K562 (cell line): ENCODE data around the gene FXYD4. TPM values are rescaled to one million over a fixed set of nuclear protein-coding genes. Genes with fewer than 3 reads are reported as not detected.

ENCODE experiments used
- ATAC-seq: fragments of 200-7000 bp; cut with Tn5 transposase; 3 replicates; pipeline ENCODE4 v1.9.1; 2020; ENCODE audit warnings: moderate library complexity
- BruUV-seq: library from RNA; stranded (reverse); fragments of 400-500 nt; replicated peaks from 2 replicates; lab custom pipeline; 2021; lab: Mats Ljungman, UMichigan
- CTCF ChIA-PET: fragments of 300-600 bp; formaldehyde crosslinking; extraction: SDS; loops from one replicate; lab custom pipeline; 2021; ENCODE audit warnings: low intra/inter-chr PET ratio; lab: Yijun Ruan, JAX
- POLR2A ChIA-PET: fragments of 300-600, 350-650 bp; sonication (Branson Sonifier 250); formaldehyde crosslinking; extraction: SDS; loops from one replicate; lab custom pipeline; 2021; ENCODE audit warnings: antibody characterized with exemption, inconsistent platforms; lab: Yijun Ruan, JAX
- DNase-seq, 4 experiments: peaks; one replicate each; pipeline versions ENCODE4 v3.0.0 to v3.0.0-alpha.2; 2011 to 2018; ENCODE audit warnings: low spot score in 3 of 4, mixed read lengths in 3 of 4; ENCODE audit errors: extremely low read depth in 1 of 4
- FAIRE-seq: peaks from 2 replicates; lab custom pipeline; 2011; peaks lifted over from hg19 to GRCh38; lab: Jason Lieb, UNC
- H2AFZ ChIP-seq: 2 replicates; pipeline ENCODE4 v1.6.0; 2011; ENCODE audit warnings: low read depth, low read length, control low read depth, inconsistent platforms
- H3K27ac ChIP-seq: fragments of 200-600 bp; 3 replicates; pipeline ENCODE4 v1.8.0; 2011; ENCODE audit warnings: low read depth, mild to moderate bottlenecking, control low read depth, inconsistent platforms, low read length, moderate library complexity, mixed read lengths; ENCODE audit errors: extremely low read depth
- H3K27me3 ChIP-seq, 2 experiments: fragments of 300-600 bp in 1 of 2; 2 replicates in 1 of 2; 3 replicates in 1 of 2; pipeline versions ENCODE4 v1.6.0 to v1.8.0; 2011; ENCODE audit warnings: inconsistent platforms in 2 of 2, low read length in 2 of 2, mild to moderate bottlenecking in 1 of 2, mixed read lengths in 1 of 2, moderate library complexity in 1 of 2; ENCODE audit not compliant: control insufficient read depth in 2 of 2, insufficient read depth in 2 of 2
- H3K36me3 ChIP-seq: fragments of 300-600 bp; 3 replicates; pipeline ENCODE4 v1.8.0; 2011; ENCODE audit warnings: mild to moderate bottlenecking, low read length, inconsistent platforms; ENCODE audit not compliant: control insufficient read depth, insufficient read depth
- H3K4me1 ChIP-seq, 2 experiments: fragments of 200-600 bp in 1 of 2; replicated peaks in 1 of 2; 2 replicates in 1 of 2; 3 replicates in 1 of 2; pipeline versions ENCODE4 v1.5.1 to v1.8.0; 2011; ENCODE audit warnings: inconsistent platforms in 2 of 2, low read length in 2 of 2, mild to moderate bottlenecking in 1 of 2, mixed read lengths in 1 of 2, moderate library complexity in 1 of 2; ENCODE audit not compliant: control insufficient read depth in 2 of 2, insufficient read depth in 2 of 2
- H3K4me2 ChIP-seq: 2 replicates; pipeline ENCODE4 v1.6.1; 2011; ENCODE audit warnings: low read length, control low read depth, inconsistent platforms, mixed read lengths; ENCODE audit not compliant: insufficient read depth
- H3K4me3 ChIP-seq: fragments of 200-600 bp; sonication (generic), shearing (Covaris generic); 2 replicates; pipeline ENCODE4 v1.5.1; 2016; ENCODE audit warnings: control low read depth, inconsistent platforms
- H3K79me2 ChIP-seq: fragments of 200-600 bp; 3 replicates; pipeline ENCODE4 v1.8.0; 2011; ENCODE audit warnings: low read length, inconsistent platforms; ENCODE audit not compliant: control insufficient read depth, insufficient read depth
- H3K9ac ChIP-seq, 2 experiments: 2 replicates each; pipeline versions ENCODE4 v1.6.0 to v1.6.1; 2011; ENCODE audit warnings: low read depth in 2 of 2, low read length in 2 of 2, control low read depth in 1 of 2, inconsistent platforms in 1 of 2, mild to moderate bottlenecking in 1 of 2, mixed read lengths in 1 of 2; ENCODE audit not compliant: insufficient read depth in 1 of 2
- H3K9me1 ChIP-seq: one replicate; pipeline ENCODE4 v1.6.0; 2011; ENCODE audit warnings: inconsistent platforms, mild to moderate bottlenecking, low read length, moderate library complexity; ENCODE audit not compliant: control insufficient read depth, insufficient read depth
- H3K9me3 ChIP-seq: replicated peaks from 2 replicates; pipeline ENCODE4 v1.5.1; 2011; ENCODE audit warnings: low read depth, low read length, inconsistent platforms; ENCODE audit not compliant: control insufficient read depth, insufficient read depth
- H4K20me1 ChIP-seq: replicated peaks from 2 replicates; pipeline ENCODE4 v1.6.1; 2011; ENCODE audit warnings: low read length, inconsistent platforms, mixed read lengths; ENCODE audit not compliant: control insufficient read depth, insufficient read depth
- C11orf30 ChIP-seq: fragments of 450-650 bp; IDR thresholded peaks from 2 replicates; pipeline ENCODE4 v1.6.1; 2016; ENCODE audit warnings: low read depth, mild to moderate bottlenecking
- MEIS2 ChIP-seq: fragments of 450-650 bp; IDR thresholded peaks from 2 replicates; pipeline ENCODE4 v1.6.1; 2014; ENCODE audit warnings: mild to moderate bottlenecking; ENCODE audit not compliant: partially characterized antibody
- MYBL2 ChIP-seq, 2 experiments: fragments of 450-650 bp in 1 of 2; sonication (generic) in 1 of 2; formaldehyde crosslinking in 1 of 2; IDR thresholded peaks; 2 replicates each; pipeline versions ENCODE4 v1.6.1 to v1.8.1; 2017 to 2022; ENCODE audit warnings: borderline replicate concordance in 1 of 2, inconsistent platforms in 1 of 2, low read depth in 1 of 2, mild to moderate bottlenecking in 1 of 2, missing genetic modification reagents in 1 of 2, moderate library complexity in 1 of 2
- POLR2A ChIP-seq: fragments of 450-650 bp; conservative IDR thresholded peaks from 2 replicates; pipeline ENCODE4 v1.6.1; 2016
- REST ChIP-seq, 2 experiments: fragments of 450-650 bp; formaldehyde crosslinking in 1 of 2; IDR thresholded peaks; 2 replicates each; pipeline versions ENCODE4 v1.4.0 to v1.6.1; 2014 to 2020; ENCODE audit warnings: mild to moderate bottlenecking in 2 of 2, borderline replicate concordance in 1 of 2, low read depth in 1 of 2
- TFAM ChIP-seq: fragments of 250-450 bp; sonication (Bioruptor Pico); conservative IDR thresholded peaks from 2 replicates; pipeline ENCODE4 v1.5.0; 2021; ENCODE audit warnings: mild to moderate bottlenecking, moderate library complexity
- ZNF57 ChIP-seq: fragments of 450-650 bp; formaldehyde crosslinking; IDR thresholded peaks from 2 replicates; pipeline ENCODE4 v1.4.0; 2020; ENCODE audit warnings: mild to moderate bottlenecking, moderate library complexity
- WGBS: fragments of 100-300 bp; shearing (Covaris generic); methylation state at CpG from one replicate; pipeline ENCODE4 v1.1.6; 2016; ENCODE audit warnings: low coverage, mixed read lengths; ENCODE audit not compliant: insufficient coverage; ENCODE audit errors: missing lambda C conversion rate; 5-methylcytosine and 5-hydroxymethylcytosine counted together
- in situ Hi-C: fragments of 300-500 bp; cut with MboI; formaldehyde crosslinking; loops from 4 replicates; pipeline ENCODE4 v1.15.0; 2018; ENCODE audit warnings: inconsistent platforms, mixed read lengths
- intact Hi-C: fragments of 100-400 bp; cut with micrococcal nuclease; formaldehyde crosslinking; loops from 2 replicates; pipeline ENCODE4 v1.14.2; 2022
- polyA plus RNA-seq, 8 experiments: library from polyadenylated mRNA; depleted of rRNA in 4 of 8; stranded (reverse) in 5 of 8; unstranded in 3 of 8; fragments of >200 nt; fragmentation: Nextera tagmentation in 2 of 8; fragmentation: Illumina TruSeq in 1 of 8; extraction: Ambion mirVana in 2 of 8; extraction: Trizol in 1 of 8; gene quantifications; 2 replicates each; pipeline versions ENCODE4 v1.2.1 to v1.2.3, GENCODE V29; 2011 to 2014; ENCODE audit warnings: inconsistent platforms in 1 of 8, missing spikeins in 1 of 8
- total RNA-seq, 7 experiments: library from RNA; depleted of rRNA in 6 of 7; stranded (reverse); fragments of >200 nt in 6 of 7; fragmentation: Illumina TruSeq in 2 of 7; extraction: Trizol in 2 of 7; gene quantifications; 2 replicates each; pipeline versions ENCODE4 v1.2.1 to v1.2.3, GENCODE V29; 2011 to 2021; ENCODE audit warnings: low replicate concordance in 1 of 7
- TF ChIP-seq, protein P1 (sequence below): sonication (generic); formaldehyde crosslinking; IDR thresholded peaks from 2 replicates; pipeline ENCODE4 v1.8.1; 2023; ENCODE audit warnings: mild to moderate bottlenecking, missing genetic modification reagents

Gene FXYD4
- total and polyA plus RNA-seq, 9 of the 15 experiments (the other 6 are each of a cell fraction or from before 2014, with no cell fraction given), result not detected

DNA sequence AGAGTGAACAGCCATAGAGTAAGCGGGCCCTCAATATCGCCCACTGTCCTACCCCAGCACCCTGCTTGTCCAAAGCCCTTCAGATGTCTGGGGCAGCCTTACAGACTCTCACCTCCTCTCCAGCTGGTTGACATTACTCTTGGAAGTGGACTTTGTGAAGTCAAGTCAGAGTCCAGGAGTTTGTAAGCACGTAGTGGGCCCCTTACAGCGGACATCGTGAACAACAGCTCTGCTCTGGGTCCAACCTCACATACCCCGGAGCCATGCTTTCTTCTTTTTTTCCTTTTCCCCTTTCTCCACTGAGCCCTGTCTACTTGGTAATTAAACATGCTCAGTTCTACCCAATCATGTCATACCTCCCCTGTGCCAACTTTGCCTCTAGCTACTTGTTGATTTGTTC is 20.1 kb downstream of the FXYD4 start:
- in situ Hi-C loops, result no loop called here
- POLR2A ChIA-PET, result interaction anchor here (0.7 to 3.4 kb wide), 5 partner anchors 9 to 127 kb away, joined by 3 to 22 read pairs (median 6); partner anchors contain the start of gene HNRNPF
- peaks cover 45 to 47% of the 10 kb centered on the region in 2 experiments; a peak in 4 of 5 replicates for H3K4me1 ChIP-seq

More for the DNA sequence above, 20.1 kb downstream of the FXYD4 start:
- intact Hi-C loops, result no loop called here
- ATAC-seq (no peak), DNase-seq (no peak), FAIRE-seq (no peak)
- H3K4me2 ChIP-seq, result no peak overlapping the region
- no peak for TF ChIP-seq ZNF57 (CRISPR knock-in tag)
- no peak for TF ChIP-seq MEIS2
- no peak for TF ChIP-seq MYBL2 (IDR thresholded peaks at IDR 0.05; ENCODE audit: low read depth)
- no peak for TF ChIP-seq MYBL2 (CRISPR knock-in tag; IDR thresholded peaks at IDR 0.05; ENCODE audit: borderline replicate concordance)
- TF ChIP-seq, protein P1, sequence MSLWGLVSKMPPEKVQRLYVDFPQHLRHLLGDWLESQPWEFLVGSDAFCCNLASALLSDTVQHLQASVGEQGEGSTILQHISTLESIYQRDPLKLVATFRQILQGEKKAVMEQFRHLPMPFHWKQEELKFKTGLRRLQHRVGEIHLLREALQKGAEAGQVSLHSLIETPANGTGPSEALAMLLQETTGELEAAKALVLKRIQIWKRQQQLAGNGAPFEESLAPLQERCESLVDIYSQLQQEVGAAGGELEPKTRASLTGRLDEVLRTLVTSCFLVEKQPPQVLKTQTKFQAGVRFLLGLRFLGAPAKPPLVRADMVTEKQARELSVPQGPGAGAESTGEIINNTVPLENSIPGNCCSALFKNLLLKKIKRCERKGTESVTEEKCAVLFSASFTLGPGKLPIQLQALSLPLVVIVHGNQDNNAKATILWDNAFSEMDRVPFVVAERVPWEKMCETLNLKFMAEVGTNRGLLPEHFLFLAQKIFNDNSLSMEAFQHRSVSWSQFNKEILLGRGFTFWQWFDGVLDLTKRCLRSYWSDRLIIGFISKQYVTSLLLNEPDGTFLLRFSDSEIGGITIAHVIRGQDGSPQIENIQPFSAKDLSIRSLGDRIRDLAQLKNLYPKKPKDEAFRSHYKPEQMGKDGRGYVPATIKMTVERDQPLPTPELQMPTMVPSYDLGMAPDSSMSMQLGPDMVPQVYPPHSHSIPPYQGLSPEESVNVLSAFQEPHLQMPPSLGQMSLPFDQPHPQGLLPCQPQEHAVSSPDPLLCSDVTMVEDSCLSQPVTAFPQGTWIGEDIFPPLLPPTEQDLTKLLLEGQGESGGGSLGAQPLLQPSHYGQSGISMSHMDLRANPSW (CRISPR knock-in tag), result no peak
- no peak for TF ChIP-seq C11orf30
- no peak for TF ChIP-seq REST (IDR thresholded peaks at IDR 0.05; ENCODE audit: borderline replicate concordance)
- TF ChIP-seq REST (CRISPR knock-in tag; IDR thresholded peaks at IDR 0.05; ENCODE audit: low read depth), result no peak
- no peak for TF ChIP-seq TFAM (CRISPR knock-in tag)
- peak; percentile 21; the same call in 1 of the 2 replicates for TF ChIP-seq POLR2A
- H3K79me2 ChIP-seq, result peaks cover 98% of the 10 kb centered on the region
- no peak overlapping the region for H2AFZ ChIP-seq
- H3K27me3 ChIP-seq, result no peaks in the 10 kb centered on the region
- 96% methylated on average over 6 of the region's 6 CpGs for WGBS
- H3K27ac ChIP-seq, result peak overlapping the region; percentile 18; the same call in 1 of the 3 replicates
- no TSS peak for BruUV-seq
- H4K20me1 ChIP-seq, result peaks cover 84% of the 10 kb centered on the region
- peaks cover 4% of the 10 kb centered on the region for H3K9me1 ChIP-seq
- H3K4me3 ChIP-seq, result no peak overlapping the region
- H3K36me3 ChIP-seq, result peaks cover 99% of the 10 kb centered on the region
- peak overlapping the region in 1 of 2 experiments; percentile 26; a peak in 1 of 4 replicates for H3K9ac ChIP-seq
- H3K9me3 ChIP-seq, result no peaks in the 10 kb centered on the region
- CTCF ChIA-PET, result no interaction called here
